D341Med (cell line): Measurements from ENCODE around the gene MPZL3.

Experiments
- DNase-seq: peaks from one replicate; pipeline ENCODE4 v3.0.0; 2012; ENCODE audit warnings: low spot score

The MPZL3 gene

GRCh38 chr11:118264569-118265465 lies 12.7 kb upstream of the MPZL3 start:
- DNase-seq, result no peak

GRCh38 chr11:118263695-118264568 lies 11.8 kb upstream of the MPZL3 start, which contains the start of gene MPZL2:
MPZL2 (minus strand) TSS chr11:118264297; CDS start chr11:118264153, 144 bp downstream.
- DNase-seq, result no peak

- no peak for DNase-seq
Observed at GRCh38 chr11:118263112-118263511, 10.9 kb upstream of the MPZL3 start.

- DNase-seq, result no peak
Observed at GRCh38 chr11:118260353-118260752, 8.2 kb upstream of the MPZL3 start.

- no peak for DNase-seq
Observed at GRCh38 chr11:118259138-118259537, 7.0 kb upstream of the MPZL3 start.

- DNase-seq, result no peak
Observed at GRCh38 chr11:118258410-118258809, 6.2 kb upstream of the MPZL3 start.

GRCh38 chr11:118252688-118253087 lies 523 bp upstream of the MPZL3 start:
- DNase-seq, result no peak

GRCh38 chr11:118247041-118247440 lies 5.1 kb downstream of the MPZL3 start:
- DNase-seq, result no peak

- no peak for DNase-seq
Observed at GRCh38 chr11:118245936-118246562, 6.1 kb downstream of the MPZL3 start.

- DNase-seq, result no peak
Observed at GRCh38 chr11:118243993-118244762, 8.0 kb downstream of the MPZL3 start.

GRCh38 chr11:118243161-118243560 lies 9.0 kb downstream of the MPZL3 start:
- DNase-seq, result no peak

- no peak for DNase-seq
Observed at GRCh38 chr11:118241764-118242098, 10.4 kb downstream of the MPZL3 start.

- DNase-seq, result no peak
Observed at GRCh38 chr11:118240999-118241763, 11.0 kb downstream of the MPZL3 start.

GRCh38 chr11:118239509-118240205 lies 12.5 kb downstream of the MPZL3 start:
- DNase-seq, result no peak

- DNase-seq, result no peak
Observed at GRCh38 chr11:118238929-118239328, 13.2 kb downstream of the MPZL3 start.

- DNase-seq, result no peak
Observed at GRCh38 chr11:118238421-118238820, 13.7 kb downstream of the MPZL3 start.

GRCh38 chr11:118236170-118236569 lies 16.0 kb downstream of the MPZL3 start:
- DNase-seq, result no peak

- DNase-seq, result no peak
Observed at GRCh38 chr11:118234833-118235232, 17.3 kb downstream of the MPZL3 start.

GRCh38 chr11:118233850-118234249 lies 18.3 kb downstream of the MPZL3 start:
- no peak for DNase-seq

- no peak for DNase-seq
Observed at GRCh38 chr11:118233377-118233776, 18.8 kb downstream of the MPZL3 start.
